ENCODE data around the gene FRG2B.
"Not testable (repeated sequence)": the region's sequence is repeated elsewhere in the genome, so short reads cannot be mapped to it uniquely, and the experiment has no call there.

FRG2B gene

GRCh38 chr10:133592716-133593115, 33.9 kb downstream of the FRG2B start:
- no peak for DNase-seq

DNA sequence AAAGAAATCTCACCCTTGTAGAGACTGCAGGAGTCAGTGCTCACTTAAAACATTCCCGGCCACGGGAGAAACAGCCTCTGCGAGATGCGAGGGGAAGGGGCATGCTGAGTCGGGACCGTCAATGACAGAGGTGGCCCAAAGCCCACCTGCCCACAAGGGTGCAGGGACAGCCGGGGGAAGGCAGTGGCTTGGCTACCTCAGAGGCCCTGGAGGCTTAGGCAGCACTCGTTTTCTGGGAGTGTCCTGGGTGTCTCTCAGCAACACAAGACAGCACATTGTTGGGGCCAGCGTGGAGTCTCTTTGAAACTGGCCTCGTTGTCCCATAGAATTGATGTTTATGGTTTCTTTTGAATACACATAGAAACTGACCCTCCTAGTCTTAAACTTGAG, 35.6 kb downstream of the FRG2B start:
- DNase-seq = no peak

GRCh38 chr10:133590226-133590969, 36.2 kb downstream of the FRG2B start:
- no peak for DNase-seq

DNA sequence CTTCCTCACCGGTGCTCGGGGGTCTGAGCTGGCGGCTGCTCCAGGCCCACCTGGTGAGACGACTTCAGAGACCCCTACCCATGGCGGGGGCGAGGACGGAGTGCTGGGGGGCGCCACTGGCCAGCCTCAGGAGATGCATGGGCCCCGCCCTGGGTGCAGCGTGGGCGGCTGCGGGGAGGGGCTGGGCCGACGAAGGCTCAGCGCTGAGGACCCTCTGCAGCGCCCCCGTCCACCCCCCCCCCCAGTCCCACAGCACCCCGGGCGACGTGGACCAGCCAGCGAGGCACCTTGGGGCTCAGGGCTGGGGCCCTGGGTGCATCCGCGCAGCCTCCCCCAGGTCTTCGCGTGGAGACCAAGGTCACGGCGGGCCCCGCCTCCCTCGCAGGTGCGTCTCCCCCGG, 49.6 kb downstream of the FRG2B start:
- not testable (repeated sequence) for DNase-seq

All from activated CD4-positive, alpha-beta T cell treated with anti-CD3 and anti-CD28 coated beads, Interleukin-2, amount 50 U/mL, for 48 hours (primary cell).